AG10803 (cell line): ENCODE measurements around the gene WDR36.

Experiments used
- DNase-seq: peaks from one replicate; pipeline ENCODE4 v3.0.0; 2010; ENCODE audit warnings: low read depth
- H3K4me3 ChIP-seq: 2 replicates; pipeline ENCODE4 v1.5.1; 2011; ENCODE audit warnings: mild to moderate bottlenecking, low read length, control low read depth
- CTCF ChIP-seq: conservative IDR thresholded peaks from 2 replicates; pipeline ENCODE4 v1.5.1; 2011; ENCODE audit warnings: mild to moderate bottlenecking, low read length, control low read depth, inconsistent platforms

Gene WDR36

GRCh38 chr5:111092062-111092853 is at the start of gene WDR36:
TSS of gene WDR36 (plus strand) at chr5:111092348. CDS start at chr5:111092457, 109 bp downstream.
- peak; percentile 91 for DNase-seq
- peak within 1 kb of the TSS; percentile 98 for H3K4me3 ChIP-seq

GRCh38 chr5:111043712-111044506 is 48.2 kb upstream of the WDR36 start:
- no peak for TF ChIP-seq CTCF
- no peak for DNase-seq
- no peak overlapping the region for H3K4me3 ChIP-seq

More at GRCh38 chr5:111092062-111092853, at the start of gene WDR36:
- no peak for TF ChIP-seq CTCF

GRCh38 chr5:111058064-111058463 is 34.1 kb upstream of the WDR36 start:
- DNase-seq = no peak
- TF ChIP-seq CTCF = no peak
- H3K4me3 ChIP-seq = no peak overlapping the region

- TF ChIP-seq CTCF = no peak
- no peak for DNase-seq
- no peak overlapping the region for H3K4me3 ChIP-seq
Measured at GRCh38 chr5:111060169-111060568, 32.0 kb upstream of the WDR36 start.

- no peak for DNase-seq
- no peak overlapping the region for H3K4me3 ChIP-seq
- TF ChIP-seq CTCF = no peak
Measured at GRCh38 chr5:111061618-111062017, 30.5 kb upstream of the WDR36 start.

- TF ChIP-seq CTCF = peak; percentile 31
- no peak for DNase-seq
- H3K4me3 ChIP-seq = no peak overlapping the region
Measured at GRCh38 chr5:111063709-111064322, 28.3 kb upstream of the WDR36 start.
